Liver (tissue), 9 donors: ENCODE measurements around the gene PACS1. TPM values are rescaled to one million over a fixed set of nuclear protein-coding genes. Genes with fewer than 3 reads are reported as not detected.

Experiments
- DNase-seq: peaks from one replicate; pipeline ENCODE4 v3.0.0-alpha.2; 2017; ENCODE audit warnings: low spot score
- H3K27ac ChIP-seq, 2 donors: one replicate each; pipeline ENCODE4 v1.7.0; 2013; ENCODE audit warnings: inconsistent platforms in 2 of 2, low read length in 2 of 2, control low read depth in 1 of 2, low read depth in 1 of 2, mild to moderate bottlenecking in 1 of 2
- H3K27me3 ChIP-seq, 4 donors: one replicate each; pipeline versions ENCODE4 v1.6.1 to v1.7.0; 2013; ENCODE audit warnings: low read length in 3 of 4, inconsistent platforms in 1 of 4, mild to moderate bottlenecking in 1 of 4, moderate library complexity in 1 of 4; ENCODE audit not compliant: control insufficient read depth in 4 of 4, insufficient read depth in 4 of 4
- H3K36me3 ChIP-seq, 4 donors: one replicate each; pipeline versions ENCODE4 v1.6.1 to v1.7.0; 2013; ENCODE audit warnings: low read length in 3 of 4, mild to moderate bottlenecking in 3 of 4, low read depth in 1 of 4, moderate library complexity in 1 of 4; ENCODE audit not compliant: control insufficient read depth in 4 of 4, insufficient read depth in 3 of 4
- H3K4me1 ChIP-seq, 4 donors: one replicate each; pipeline versions ENCODE4 v1.6.1 to v1.7.0; 2013; ENCODE audit warnings: low read length in 3 of 4, mild to moderate bottlenecking in 3 of 4, moderate library complexity in 1 of 4; ENCODE audit not compliant: control insufficient read depth in 4 of 4, insufficient read depth in 4 of 4
- H3K4me3 ChIP-seq, 3 donors: one replicate each; pipeline versions ENCODE4 v1.6.1 to v1.7.0; 2013; ENCODE audit warnings: low read length in 3 of 3, control low read depth in 1 of 3, low read depth in 1 of 3, mild to moderate bottlenecking in 1 of 3
- H3K9ac ChIP-seq, 2 donors: one replicate each; pipeline ENCODE4 v1.7.0; 2013; ENCODE audit warnings: low read length in 2 of 2, mild to moderate bottlenecking in 2 of 2, moderate library complexity in 2 of 2, control low read depth in 1 of 2, low read depth in 1 of 2
- H3K9me3 ChIP-seq, 4 donors: one replicate each; pipeline versions ENCODE4 v1.6.1 to v1.7.0; 2013; ENCODE audit warnings: low read length in 3 of 4; ENCODE audit not compliant: control insufficient read depth in 4 of 4
- ATF3 ChIP-seq: IDR thresholded peaks from 2 replicates; pipeline ENCODE4 v1.6.1; 2016; ENCODE audit warnings: antibody characterized with exemption
- CTCF ChIP-seq: fragments of 150-350 bp; IDR thresholded peaks from 2 replicates; pipeline ENCODE4 v1.5.1; 2017; ENCODE audit warnings: improper control_type of control experiment, low read depth, low read length; ENCODE audit not compliant: missing input control
- EGR1 ChIP-seq, 2 donors: IDR thresholded peaks; 2 replicates each; pipeline ENCODE4 v1.6.1; 2016 to 2018; ENCODE audit warnings: antibody characterized with exemption in 2 of 2, low read depth in 2 of 2
- FOXA1 ChIP-seq: IDR thresholded peaks from 2 replicates; pipeline ENCODE4 v1.6.1; 2016; ENCODE audit warnings: antibody characterized with exemption
- FOXA2 ChIP-seq: IDR thresholded peaks from 2 replicates; pipeline ENCODE4 v1.6.1; 2016; ENCODE audit warnings: antibody characterized with exemption
- HNF4G ChIP-seq: IDR thresholded peaks from 2 replicates; pipeline ENCODE4 v1.6.1; 2016; ENCODE audit warnings: antibody characterized with exemption
- JUND ChIP-seq, 2 donors: IDR thresholded peaks; 2 replicates each; pipeline ENCODE4 v1.6.1; 2016; ENCODE audit warnings: antibody characterized with exemption in 2 of 2
- MAX ChIP-seq: IDR thresholded peaks from 2 replicates; pipeline ENCODE4 v1.6.1; 2016; ENCODE audit warnings: antibody characterized with exemption
- NR2F2 ChIP-seq: IDR thresholded peaks from 2 replicates; pipeline ENCODE4 v1.6.1; 2016; ENCODE audit warnings: antibody characterized with exemption
- RXRA ChIP-seq, 2 donors: IDR thresholded peaks; 2 replicates each; pipeline ENCODE4 v1.6.1; 2017 to 2018; ENCODE audit warnings: antibody characterized with exemption in 2 of 2, mild to moderate bottlenecking in 1 of 2
- SP1 ChIP-seq: IDR thresholded peaks from 2 replicates; pipeline ENCODE4 v1.6.1; 2018; ENCODE audit warnings: antibody characterized with exemption, mild to moderate bottlenecking
- TAF1 ChIP-seq: conservative IDR thresholded peaks from 2 replicates; pipeline ENCODE4 v1.6.1; 2016; ENCODE audit warnings: antibody characterized with exemption, mild to moderate bottlenecking
- YY1 ChIP-seq: IDR thresholded peaks from 2 replicates; pipeline ENCODE4 v1.6.1; 2016; ENCODE audit warnings: antibody characterized with exemption, mild to moderate bottlenecking
- WGBS: extraction: QIAGEN DNeasy Blood & Tissue Kit; methylation state at CpG from one replicate; pipeline ENCODE4 v1.1.7; 2013; 5-methylcytosine and 5-hydroxymethylcytosine counted together
- polyA plus RNA-seq, 2 donors: library from polyadenylated mRNA; stranded (reverse) in 1 of 2; unstranded in 1 of 2; fragments of 200-250 nt in 1 of 2; fragments of >200 nt in 1 of 2; fragmentation: Nextera tagmentation in 1 of 2; extraction: Ambion mirVana in 1 of 2; gene quantifications; one replicate each; pipeline versions ENCODE4 v1.2.1 to v1.2.3, GENCODE V29; 2013 to 2015
- total RNA-seq, 2 donors: library from RNA; depleted of rRNA; stranded (reverse); fragments of >200 nt; gene quantifications; one replicate each; pipeline ENCODE4 v1.2.3, GENCODE V29; 2014
- TF ChIP-seq, protein P1 (sequence below): IDR thresholded peaks from 2 replicates; pipeline ENCODE4 v1.6.1; 2016; ENCODE audit warnings: antibody characterized with exemption
- TF ChIP-seq, protein P2 (sequence below): IDR thresholded peaks from 2 replicates; pipeline ENCODE4 v1.6.1; 2016; ENCODE audit warnings: antibody characterized with exemption, mild to moderate bottlenecking
- donor health status: healthy.
- donor health status: healthy.
- donor health status: healthy.
- donor health status: healthy.
- donor health status: healthy.

The PACS1 gene
- total and polyA plus RNA-seq, 4 donors, result 2.7 to 9.1 (median 7.3) TPM

DNA sequence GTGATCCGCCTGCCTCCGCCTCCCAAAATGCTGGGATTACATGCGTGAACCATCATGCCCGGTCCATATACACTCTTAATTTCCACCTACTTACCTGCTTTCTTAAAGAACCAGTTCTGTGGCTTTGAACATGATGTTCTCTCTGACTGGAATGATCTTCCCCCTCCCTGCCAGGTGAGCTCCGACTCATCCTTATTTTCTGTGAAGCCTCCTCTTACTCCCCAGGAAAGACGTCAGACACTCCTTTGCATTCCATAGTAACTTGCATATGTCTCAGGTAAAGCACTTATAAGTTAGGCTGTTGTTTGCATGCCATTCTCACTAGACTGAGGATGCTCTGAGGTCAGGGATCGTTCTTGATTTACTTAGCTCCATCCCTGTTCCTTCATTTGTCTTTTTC is 106.6 kb downstream of the PACS1 start (continued):
- TF ChIP-seq YY1 (no peak), MAX (no peak), TAF1 (no peak), HNF4G (no peak)

DNA sequence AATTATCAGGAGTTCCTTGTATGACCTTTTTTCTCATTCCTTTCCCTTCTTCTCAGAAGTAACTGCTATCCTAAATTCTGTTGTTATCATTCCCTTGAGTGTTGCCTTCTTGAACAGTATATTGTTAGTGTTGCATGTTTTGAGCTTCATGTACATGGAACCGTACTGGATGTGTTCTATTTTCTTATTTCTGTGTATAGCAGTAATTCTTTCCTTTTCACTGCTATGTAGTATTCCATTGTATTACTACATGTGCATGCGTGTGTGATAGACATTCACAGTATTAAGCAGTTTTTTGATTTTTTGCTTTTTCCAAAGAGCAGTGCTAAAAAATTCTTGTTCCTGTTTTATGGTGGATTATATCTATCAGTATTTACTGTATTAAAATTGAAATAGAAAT is 108.1 kb downstream of the PACS1 start:
- DNase-seq, result no peak
- Histone ChIP-seq H3K4me1 (peaks cover 3 to 9% (median 5%) of the 10 kb centered on the region in 4 donors), H3K4me3 (no peak overlapping the region), H3K27me3 (no peaks in the 10 kb centered on the region), H3K36me3 (no peaks in the 10 kb centered on the region), H3K27ac (no peak overlapping the region), H3K9me3 (no peaks in the 10 kb centered on the region), H3K9ac (no peak overlapping the region)
- WGBS, result 99% methylated on average over 2 of the region's 2 CpGs
- TF ChIP-seq, protein P1, sequence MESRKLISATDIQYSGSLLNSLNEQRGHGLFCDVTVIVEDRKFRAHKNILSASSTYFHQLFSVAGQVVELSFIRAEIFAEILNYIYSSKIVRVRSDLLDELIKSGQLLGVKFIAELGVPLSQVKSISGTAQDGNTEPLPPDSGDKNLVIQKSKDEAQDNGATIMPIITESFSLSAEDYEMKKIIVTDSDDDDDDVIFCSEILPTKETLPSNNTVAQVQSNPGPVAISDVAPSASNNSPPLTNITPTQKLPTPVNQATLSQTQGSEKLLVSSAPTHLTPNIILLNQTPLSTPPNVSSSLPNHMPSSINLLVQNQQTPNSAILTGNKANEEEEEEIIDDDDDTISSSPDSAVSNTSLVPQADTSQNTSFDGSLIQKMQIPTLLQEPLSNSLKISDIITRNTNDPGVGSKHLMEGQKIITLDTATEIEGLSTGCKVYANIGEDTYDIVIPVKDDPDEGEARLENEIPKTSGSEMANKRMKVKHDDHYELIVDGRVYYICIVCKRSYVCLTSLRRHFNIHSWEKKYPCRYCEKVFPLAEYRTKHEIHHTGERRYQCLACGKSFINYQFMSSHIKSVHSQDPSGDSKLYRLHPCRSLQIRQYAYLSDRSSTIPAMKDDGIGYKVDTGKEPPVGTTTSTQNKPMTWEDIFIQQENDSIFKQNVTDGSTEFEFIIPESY, result no peak
- no peak for TF ChIP-seq MAX
- no peak for TF ChIP-seq JUND (IDR thresholded peaks at IDR 0.05)
- TF ChIP-seq ATF3, result no peak
- TF ChIP-seq FOXA1, result no peak
- no peak for TF ChIP-seq RXRA (IDR thresholded peaks at IDR 0.05)
- TF ChIP-seq TAF1, result no peak
- no peak for TF ChIP-seq EGR1 (IDR thresholded peaks at IDR 0.05; ENCODE audit: low read depth in 2 of 2)

DNA sequence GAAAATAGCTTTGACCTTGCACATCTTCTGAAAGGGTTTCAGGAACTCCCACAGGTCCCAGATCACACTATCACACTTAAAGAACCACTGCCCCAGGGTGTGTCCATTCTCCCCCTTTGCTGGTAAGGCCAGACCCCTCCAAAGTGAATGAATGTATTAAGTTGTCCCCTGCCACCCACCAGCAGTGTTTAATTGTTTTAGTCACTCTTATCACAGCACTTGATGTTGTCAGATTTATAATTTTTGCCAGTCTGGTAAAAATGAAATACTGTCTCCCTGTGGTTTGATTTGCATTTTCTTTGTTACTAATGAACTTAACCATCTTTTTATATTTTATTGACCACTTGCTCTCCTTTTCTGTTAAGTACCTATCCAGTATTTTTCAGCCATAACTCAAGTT is 108.8 kb downstream of the PACS1 start:
- TF ChIP-seq, protein P2, sequence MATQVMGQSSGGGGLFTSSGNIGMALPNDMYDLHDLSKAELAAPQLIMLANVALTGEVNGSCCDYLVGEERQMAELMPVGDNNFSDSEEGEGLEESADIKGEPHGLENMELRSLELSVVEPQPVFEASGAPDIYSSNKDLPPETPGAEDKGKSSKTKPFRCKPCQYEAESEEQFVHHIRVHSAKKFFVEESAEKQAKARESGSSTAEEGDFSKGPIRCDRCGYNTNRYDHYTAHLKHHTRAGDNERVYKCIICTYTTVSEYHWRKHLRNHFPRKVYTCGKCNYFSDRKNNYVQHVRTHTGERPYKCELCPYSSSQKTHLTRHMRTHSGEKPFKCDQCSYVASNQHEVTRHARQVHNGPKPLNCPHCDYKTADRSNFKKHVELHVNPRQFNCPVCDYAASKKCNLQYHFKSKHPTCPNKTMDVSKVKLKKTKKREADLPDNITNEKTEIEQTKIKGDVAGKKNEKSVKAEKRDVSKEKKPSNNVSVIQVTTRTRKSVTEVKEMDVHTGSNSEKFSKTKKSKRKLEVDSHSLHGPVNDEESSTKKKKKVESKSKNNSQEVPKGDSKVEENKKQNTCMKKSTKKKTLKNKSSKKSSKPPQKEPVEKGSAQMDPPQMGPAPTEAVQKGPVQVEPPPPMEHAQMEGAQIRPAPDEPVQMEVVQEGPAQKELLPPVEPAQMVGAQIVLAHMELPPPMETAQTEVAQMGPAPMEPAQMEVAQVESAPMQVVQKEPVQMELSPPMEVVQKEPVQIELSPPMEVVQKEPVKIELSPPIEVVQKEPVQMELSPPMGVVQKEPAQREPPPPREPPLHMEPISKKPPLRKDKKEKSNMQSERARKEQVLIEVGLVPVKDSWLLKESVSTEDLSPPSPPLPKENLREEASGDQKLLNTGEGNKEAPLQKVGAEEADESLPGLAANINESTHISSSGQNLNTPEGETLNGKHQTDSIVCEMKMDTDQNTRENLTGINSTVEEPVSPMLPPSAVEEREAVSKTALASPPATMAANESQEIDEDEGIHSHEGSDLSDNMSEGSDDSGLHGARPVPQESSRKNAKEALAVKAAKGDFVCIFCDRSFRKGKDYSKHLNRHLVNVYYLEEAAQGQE, result no peak
- no peak for TF ChIP-seq TAF1
- no peak for TF ChIP-seq SP1
- TF ChIP-seq CTCF, result no peak
- TF ChIP-seq JUND (IDR thresholded peaks at IDR 0.05), result no peak
- TF ChIP-seq HNF4G, result no peak
- no peak for TF ChIP-seq MAX
- TF ChIP-seq ATF3, result no peak
- no peak for TF ChIP-seq YY1
- TF ChIP-seq FOXA1, result no peak
- TF ChIP-seq FOXA2, result no peak
- TF ChIP-seq, protein P1, result no peak
- TF ChIP-seq NR2F2, result no peak
- no peak for TF ChIP-seq RXRA (IDR thresholded peaks at IDR 0.05)
- no peak for DNase-seq
- H3K9me3 ChIP-seq, result no peaks in the 10 kb centered on the region
- H3K4me3 ChIP-seq, result no peak overlapping the region
- no peak overlapping the region for H3K27ac ChIP-seq
- no peaks in the 10 kb centered on the region for H3K36me3 ChIP-seq
- peaks cover 3 to 9% (median 5%) of the 10 kb centered on the region in 4 donors for H3K4me1 ChIP-seq
- H3K27me3 ChIP-seq, result no peaks in the 10 kb centered on the region
- no peak overlapping the region for H3K9ac ChIP-seq
